Lung (tissue), 12 donors: ENCODE measurements around the gene UPP2. TPM values are rescaled to one million over a fixed set of nuclear protein-coding genes. Genes with fewer than 3 reads are reported as not detected.

Experiments
- ATAC-seq: fragments of 200-7000 bp; cut with Tn5 transposase; one replicate; pipeline ENCODE4 v1.9.1; 2020; ENCODE audit warnings: moderate number of reproducible peaks; ENCODE audit not compliant: insufficient read depth, low FRiP score
- DNase-seq, 3 donors: peaks; one replicate each; pipeline ENCODE4 v3.0.0-alpha.2; 2013 to 2017
- H3K27ac ChIP-seq, 2 donors: one replicate each; pipeline ENCODE4 v1.5.1; 2013; ENCODE audit warnings: mild to moderate bottlenecking in 2 of 2, moderate library complexity in 2 of 2, control low read depth in 1 of 2, inconsistent platforms in 1 of 2, low read depth in 1 of 2, low read length in 1 of 2
- H3K27me3 ChIP-seq, 3 donors: one replicate each; pipeline ENCODE4 v1.5.1; 2013; ENCODE audit warnings: low read length in 2 of 3; ENCODE audit not compliant: control insufficient read depth in 3 of 3, insufficient read depth in 3 of 3
- H3K36me3 ChIP-seq, 4 donors: one replicate each; pipeline ENCODE4 v1.5.1; 2013; ENCODE audit warnings: low read length in 4 of 4, mild to moderate bottlenecking in 1 of 4, moderate library complexity in 1 of 4; ENCODE audit not compliant: control insufficient read depth in 4 of 4, insufficient read depth in 4 of 4
- H3K4me1 ChIP-seq, 5 donors: one replicate each; pipeline ENCODE4 v1.5.1; 2013; ENCODE audit warnings: low read length in 5 of 5, mild to moderate bottlenecking in 2 of 5, moderate library complexity in 1 of 5; ENCODE audit not compliant: control insufficient read depth in 5 of 5, insufficient read depth in 5 of 5
- H3K4me3 ChIP-seq: one replicate; pipeline ENCODE4 v1.5.1; 2013; ENCODE audit warnings: mild to moderate bottlenecking, control low read depth, moderate library complexity
- H3K9ac ChIP-seq, 2 donors: one replicate each; pipeline ENCODE4 v1.5.1; 2013; ENCODE audit warnings: low read length in 2 of 2, control low read depth in 1 of 2; ENCODE audit not compliant: insufficient read depth in 1 of 2
- H3K9me3 ChIP-seq, 4 donors: one replicate each; pipeline ENCODE4 v1.5.1; 2013; ENCODE audit warnings: low read length in 3 of 4, mild to moderate bottlenecking in 1 of 4, moderate library complexity in 1 of 4; ENCODE audit not compliant: control insufficient read depth in 4 of 4, insufficient read depth in 3 of 4
- CTCF ChIP-seq: IDR thresholded peaks from 2 replicates; pipeline ENCODE4 v1.5.1; 2012; ENCODE audit warnings: mild to moderate bottlenecking; ENCODE audit errors: control extremely low read depth, extremely low read depth
- WGBS, 2 donors: extraction: QIAGEN DNeasy Blood & Tissue Kit; methylation state at CpG; one replicate each; pipeline ENCODE4 v1.1.7; 2013; 5-methylcytosine and 5-hydroxymethylcytosine counted together
- polyA plus RNA-seq, 2 donors: library from polyadenylated mRNA; stranded (reverse); fragments of 200-250 nt; gene quantifications; one replicate each; pipeline ENCODE4 v1.2.1, GENCODE V29; 2013
- total RNA-seq, 2 donors: library from RNA; depleted of rRNA in 1 of 2; stranded (reverse); fragments of >200 nt in 1 of 2; gene quantifications; one replicate each; pipeline ENCODE4 v1.2.1, GENCODE V29; 2014 to 2021
- donor health status: control.
- donor health status: control.
- donor health status: Bipolar disorder and iron deficiency.
- donor health status: healthy.
- donor health status: DM: yes; HTN: yes; CAD: no.

The UPP2 gene
- total and polyA plus RNA-seq, 4 donors, result 0.01 TPM; not detected in 3

- ATAC-seq (no peak), DNase-seq (no peak)
- Histone ChIP-seq H3K27me3 (no peaks in the 10 kb centered on the region), H3K9ac (no peak overlapping the region), H3K36me3 (no peaks in the 10 kb centered on the region), H3K9me3 (peaks cover 0 to 4% (median 1%) of the 10 kb centered on the region in 4 donors), H3K27ac (no peak overlapping the region), H3K4me3 (no peak overlapping the region), H3K4me1 (no peaks in the 10 kb centered on the region)
- TF ChIP-seq CTCF, result no peak
- 60 to 82% methylated on average over 3 of the region's 3 CpGs for WGBS, 2 donors
These were observed 22.0 kb upstream of the UPP2 start for GRCh38 chr2:158079672-158080071.

- 92 to 96% methylated on average over 3 of the region's 3 CpGs for WGBS, 2 donors
These were observed 13.6 kb upstream of the UPP2 start for GRCh38 chr2:158088093-158088492.

GRCh38 chr2:158089322-158089721 lies 12.4 kb upstream of the UPP2 start:
- no peak for TF ChIP-seq CTCF
- DNase-seq (no peak), ATAC-seq (no peak)
- Histone ChIP-seq H3K4me1 (no peaks in the 10 kb centered on the region), H3K4me3 (no peak overlapping the region), H3K9me3 (peaks cover 0 to 4% (median 3%) of the 10 kb centered on the region in 4 donors), H3K27me3 (no peaks in the 10 kb centered on the region), H3K9ac (no peak overlapping the region), H3K27ac (no peak overlapping the region), H3K36me3 (no peaks in the 10 kb centered on the region)
- 87 to 92% methylated on average over 5 of the region's 5 CpGs for WGBS, 2 donors

More at GRCh38 chr2:158088093-158088492, 13.6 kb upstream of the UPP2 start:
- Histone ChIP-seq H3K27ac (no peak overlapping the region), H3K4me1 (no peaks in the 10 kb centered on the region), H3K36me3 (no peaks in the 10 kb centered on the region), H3K9me3 (peaks cover 0 to 4% (median 3%) of the 10 kb centered on the region in 4 donors), H3K4me3 (no peak overlapping the region), H3K27me3 (no peaks in the 10 kb centered on the region), H3K9ac (no peak overlapping the region)
- DNase-seq (no peak), ATAC-seq (no peak)
- TF ChIP-seq CTCF, result no peak

GRCh38 chr2:158091647-158092046 lies 10.0 kb upstream of the UPP2 start:
- Histone ChIP-seq H3K36me3 (no peaks in the 10 kb centered on the region), H3K9ac (no peak overlapping the region), H3K27me3 (no peaks in the 10 kb centered on the region), H3K4me3 (no peak overlapping the region), H3K27ac (no peak overlapping the region), H3K4me1 (peaks cover 0 to 5% (median 0%) of the 10 kb centered on the region in 5 donors), H3K9me3 (peaks cover 0 to 4% (median 3%) of the 10 kb centered on the region in 4 donors)
- DNase-seq (no peak), ATAC-seq (no peak)
- WGBS, 2 donors, result 84% methylated on average over 4 of the region's 4 CpGs
- TF ChIP-seq CTCF, result no peak
